Measurements from ENCODE around the gene RAB3A. TPM values are rescaled to one million over a fixed set of nuclear protein-coding genes. Genes with fewer than 3 reads are reported as not detected.

Gene RAB3A
- total RNA-seq, 4 donors from 2014 or later = 0.40 to 2.5 (median 2.0) TPM; not detected in 1

DNA sequence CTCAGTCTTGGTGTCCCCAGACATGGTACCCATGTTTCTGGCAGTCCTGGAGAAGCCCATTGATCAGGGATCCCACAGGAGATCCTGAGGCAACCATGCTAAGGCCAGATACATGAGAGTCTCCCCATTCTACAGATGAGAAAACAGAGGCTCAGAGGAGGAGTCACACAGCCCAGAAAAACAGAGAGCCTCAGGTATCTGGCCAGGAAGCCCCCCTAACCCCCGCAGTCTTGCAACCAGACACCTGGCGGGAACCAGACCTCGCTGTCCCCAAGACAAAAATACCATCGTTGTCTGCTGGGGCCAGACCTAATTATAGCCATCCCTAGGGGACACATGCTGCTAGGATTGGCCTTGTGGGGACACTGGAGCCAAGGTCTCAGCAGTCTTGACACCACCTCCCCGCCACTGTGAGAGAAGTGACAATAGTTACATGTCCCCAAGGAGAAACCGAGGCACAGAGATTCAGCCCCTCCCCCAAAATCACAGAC lies 24.0 kb upstream of the RAB3A start:
- peaks cover 12% of the 10 kb centered on the region for H3K27me3 ChIP-seq
- DNase-seq = no peak
- no peaks in the 10 kb centered on the region for H3K9me3 ChIP-seq
- TF ChIP-seq, protein P1, sequence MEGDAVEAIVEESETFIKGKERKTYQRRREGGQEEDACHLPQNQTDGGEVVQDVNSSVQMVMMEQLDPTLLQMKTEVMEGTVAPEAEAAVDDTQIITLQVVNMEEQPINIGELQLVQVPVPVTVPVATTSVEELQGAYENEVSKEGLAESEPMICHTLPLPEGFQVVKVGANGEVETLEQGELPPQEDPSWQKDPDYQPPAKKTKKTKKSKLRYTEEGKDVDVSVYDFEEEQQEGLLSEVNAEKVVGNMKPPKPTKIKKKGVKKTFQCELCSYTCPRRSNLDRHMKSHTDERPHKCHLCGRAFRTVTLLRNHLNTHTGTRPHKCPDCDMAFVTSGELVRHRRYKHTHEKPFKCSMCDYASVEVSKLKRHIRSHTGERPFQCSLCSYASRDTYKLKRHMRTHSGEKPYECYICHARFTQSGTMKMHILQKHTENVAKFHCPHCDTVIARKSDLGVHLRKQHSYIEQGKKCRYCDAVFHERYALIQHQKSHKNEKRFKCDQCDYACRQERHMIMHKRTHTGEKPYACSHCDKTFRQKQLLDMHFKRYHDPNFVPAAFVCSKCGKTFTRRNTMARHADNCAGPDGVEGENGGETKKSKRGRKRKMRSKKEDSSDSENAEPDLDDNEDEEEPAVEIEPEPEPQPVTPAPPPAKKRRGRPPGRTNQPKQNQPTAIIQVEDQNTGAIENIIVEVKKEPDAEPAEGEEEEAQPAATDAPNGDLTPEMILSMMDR (IDR thresholded peaks at IDR 0.05) = no peak
- TF ChIP-seq POLR2A (IDR thresholded peaks at IDR 0.05) = no peak
- no peaks in the 10 kb centered on the region for H3K36me3 ChIP-seq
- no peak overlapping the region for H3K4me3 ChIP-seq (replicated peaks in 1 of 3)
- intact Hi-C loops (cut with DNase I) = no loop called here
- no peak overlapping the region for H3K27ac ChIP-seq
- 70 to 84% methylated on average over 6 of the region's 6 CpGs for WGBS, 2 donors
- H3K4me1 ChIP-seq = peaks cover 7 to 24% of the 10 kb centered on the region in 2 donors

DNA sequence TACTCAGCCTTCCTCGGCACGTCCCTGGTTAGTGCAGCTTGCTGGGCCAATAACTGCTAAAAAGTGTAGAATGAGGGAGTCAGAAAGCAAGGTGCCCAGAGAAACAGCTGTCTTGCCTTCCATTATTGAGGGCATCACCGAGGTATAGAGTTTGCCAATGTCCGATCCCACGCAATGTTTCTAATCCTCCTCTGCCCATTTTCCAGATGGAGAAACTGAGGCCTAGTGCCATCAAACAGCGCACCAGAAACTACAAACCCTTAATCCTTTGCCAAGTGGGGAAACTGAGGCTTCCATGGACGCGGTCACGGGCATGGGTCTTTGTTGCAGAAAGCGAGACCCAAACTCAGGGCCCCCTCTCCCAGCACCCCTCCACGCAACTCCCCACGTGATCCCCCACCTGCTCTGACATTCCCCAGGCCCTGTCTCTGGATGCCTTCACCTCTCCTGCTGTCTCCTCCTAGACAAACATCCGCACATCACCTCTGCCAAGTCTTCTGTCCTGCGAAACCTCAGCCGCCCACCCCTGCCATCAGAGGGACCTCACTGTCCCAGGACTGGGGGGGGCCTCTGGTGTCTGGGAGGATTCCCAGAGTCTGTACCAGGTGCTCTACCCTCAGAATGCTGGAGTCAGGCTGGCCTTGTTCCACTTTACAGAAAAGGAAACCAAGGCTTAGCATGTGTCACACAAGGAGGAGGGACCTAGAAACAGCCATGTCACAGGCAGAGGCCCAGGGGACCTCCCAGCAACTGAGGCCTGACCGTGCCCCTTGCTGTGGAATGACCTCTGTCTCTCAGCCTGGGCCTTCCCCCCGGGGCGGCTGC lies 23.3 kb upstream of the RAB3A start:
- Histone ChIP-seq H3K9me3 (no peaks in the 10 kb centered on the region), H3K36me3 (no peaks in the 10 kb centered on the region), H3K4me1 (peaks cover 7 to 24% of the 10 kb centered on the region in 2 donors), H3K4me3 (replicated peaks in 1 of 3) (no peak overlapping the region), H3K27me3 (peaks cover 8% of the 10 kb centered on the region), H3K27ac (no peak overlapping the region)
- TF ChIP-seq POLR2A (IDR thresholded peaks at IDR 0.05) = no peak
- TF ChIP-seq, protein P1 (IDR thresholded peaks at IDR 0.05) = no peak
- DNase-seq = no peak
- WGBS, 2 donors = 83 to 85% methylated on average over 16 to 18 of the region's 18 CpGs
- intact Hi-C loops (cut with DNase I) = no loop called here

DNA sequence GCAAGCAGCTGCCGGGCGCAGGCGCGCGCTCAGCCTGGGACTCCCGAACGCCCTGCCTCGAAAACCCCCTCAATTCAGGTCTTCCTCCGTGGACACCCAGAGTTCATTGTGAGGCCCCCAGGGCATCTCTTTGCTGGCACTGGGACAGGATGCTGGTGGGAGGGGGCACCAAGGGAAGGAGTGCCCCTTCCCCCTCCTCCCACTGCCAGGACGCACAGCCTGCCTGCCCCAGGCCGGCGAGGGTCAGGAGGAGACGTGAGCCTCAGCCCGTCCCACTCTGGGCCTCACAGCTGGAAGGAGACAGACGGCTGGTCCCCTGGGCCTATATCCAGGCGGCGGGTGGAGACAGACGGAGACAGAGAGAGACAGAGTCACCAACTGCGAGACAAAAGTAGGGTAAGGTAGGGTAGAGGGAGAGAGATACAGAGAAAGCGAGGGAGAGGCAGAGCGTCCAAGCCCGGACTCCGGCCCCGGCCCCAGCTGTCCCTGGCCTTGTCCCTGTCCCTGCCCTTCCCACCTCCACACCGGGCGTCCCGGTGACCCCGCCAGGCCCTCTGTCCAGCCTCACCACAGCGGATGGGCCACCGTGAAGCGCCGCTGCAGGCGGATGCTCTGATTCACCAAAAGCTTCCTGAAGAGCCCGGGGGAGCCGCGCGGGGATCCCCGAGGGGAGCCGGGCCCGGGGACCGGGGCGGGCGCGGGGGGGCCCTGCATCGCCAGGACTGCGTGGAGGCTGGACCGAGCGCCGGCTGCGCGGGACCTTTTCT lies 22.0 kb upstream of the RAB3A start, which contains the start of gene PDE4C:
Gene PDE4C (minus strand): TSS at position 737 of the 767 bp plus-strand sequence. CDS start 23 bp downstream, at position 714.
- Histone ChIP-seq H3K27me3 (peaks cover 8% of the 10 kb centered on the region), H3K9me3 (no peaks in the 10 kb centered on the region), H3K27ac (peak within 1 kb of the TSS in 1 of 3 donors; percentile 8), H3K4me1 (peaks cover 7 to 28% of the 10 kb centered on the region in 2 donors), H3K36me3 (no peaks in the 10 kb centered on the region), H3K4me3 (replicated peaks in 1 of 3) (no peak within 1 kb of the TSS)
- intact Hi-C loops (cut with DNase I) = no loop called here
- no peak for DNase-seq
- 4 to 10% methylated on average over 18 to 20 of the region's 51 CpGs for WGBS, 2 donors
- no peak for TF ChIP-seq POLR2A (IDR thresholded peaks at IDR 0.05)
- TF ChIP-seq, protein P1 (IDR thresholded peaks at IDR 0.05) = no peak

DNA sequence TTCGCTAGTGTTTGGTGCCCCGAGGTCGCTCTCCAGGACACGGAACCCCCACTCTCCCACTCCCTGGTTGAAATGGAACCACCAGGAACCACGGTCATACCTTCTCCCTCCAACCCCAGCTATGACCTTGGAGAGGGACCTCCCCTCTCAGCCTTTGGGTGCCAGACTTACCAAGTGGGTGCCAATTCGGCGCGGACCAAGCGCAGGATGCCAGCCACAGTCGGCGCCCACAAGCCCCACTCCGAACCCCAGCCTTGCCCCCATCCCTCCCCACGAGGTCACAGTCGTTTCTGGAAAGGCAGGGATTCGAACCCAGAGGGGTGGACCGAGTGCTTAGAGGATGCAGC lies 21.5 kb upstream of the RAB3A start:
- 11% methylated on average over 12 of the region's 16 CpGs; no CpG with 5 or more reads in 1 of the 2 donors for WGBS, 2 donors
- intact Hi-C loops (cut with DNase I) = no loop called here
- Histone ChIP-seq H3K4me1 (peaks cover 7 to 32% of the 10 kb centered on the region in 2 donors), H3K9me3 (no peaks in the 10 kb centered on the region), H3K4me3 (replicated peaks in 1 of 3) (peak overlapping the region in 1 of 3 donors; percentile 24), H3K27me3 (peaks cover 8% of the 10 kb centered on the region), H3K27ac (peak overlapping the region in 1 of 3 donors; percentile 8), H3K36me3 (no peaks in the 10 kb centered on the region)
- DNase-seq = no peak
- TF ChIP-seq, protein P1 (IDR thresholded peaks at IDR 0.05) = no peak
- TF ChIP-seq POLR2A (IDR thresholded peaks at IDR 0.05) = no peak
